HepG2 (cell line): Measurements from ENCODE around the gene AMBRA1. TPM values are rescaled to one million over a fixed set of nuclear protein-coding genes. Genes with fewer than 3 reads are reported as not detected.

Experiments
- ATAC-seq: fragments of 200-7000 bp; cut with Tn5 transposase; 3 replicates; pipeline ENCODE4 v1.9.1; 2020; ENCODE audit warnings: mild to moderate bottlenecking, moderate library complexity
- BruUV-seq: library from RNA; stranded (reverse); fragments of 400-500 nt; replicated peaks from 2 replicates; lab custom pipeline; 2021; lab: Mats Ljungman, UMichigan
- CTCF ChIA-PET: fragments of 300-600 bp; formaldehyde crosslinking; extraction: SDS; loops from one replicate; lab custom pipeline; 2021; ENCODE audit warnings: low total read pairs, inconsistent platforms, low intra/inter-chr PET ratio; lab: Yijun Ruan, JAX
- POLR2A ChIA-PET: fragments of 350-600 bp; sonication (Branson Sonifier 250); formaldehyde crosslinking; loops from one replicate; lab custom pipeline; 2020; ENCODE audit warnings: antibody characterized with exemption, inconsistent platforms; lab: Yijun Ruan, JAX
- DNase-seq: peaks from one replicate; pipeline ENCODE4 v3.0.0-alpha.2; 2015; ENCODE audit warnings: low spot score
- FAIRE-seq: peaks from 3 replicates; lab custom pipeline; 2011; peaks lifted over from hg19 to GRCh38; lab: Jason Lieb, UNC
- H2AFZ ChIP-seq: one replicate; pipeline ENCODE4 v1.6.1; 2011; ENCODE audit warnings: low read length, inconsistent platforms
- H3K27ac ChIP-seq: fragments of 300-600 bp; 3 replicates; pipeline ENCODE4 v1.8.0; 2011; ENCODE audit warnings: mixed run types, mild to moderate bottlenecking, mixed read lengths, low read length, inconsistent platforms; ENCODE audit not compliant: insufficient read depth; ENCODE audit errors: extremely low read length
- H3K27me3 ChIP-seq, 2 experiments: fragments of 200-600 bp in 1 of 2; 2 replicates in 1 of 2; 3 replicates in 1 of 2; pipeline versions ENCODE4 v1.6.0 to v1.8.0; 2011; ENCODE audit warnings: low read length in 2 of 2, mild to moderate bottlenecking in 2 of 2, moderate library complexity in 2 of 2, inconsistent platforms in 1 of 2; ENCODE audit not compliant: insufficient read depth in 2 of 2, control insufficient read depth in 1 of 2
- H3K36me3 ChIP-seq, 2 experiments: fragments of 200-600 bp in 1 of 2; replicated peaks in 1 of 2; 2 replicates in 1 of 2; 3 replicates in 1 of 2; pipeline versions ENCODE4 v1.5.1 to v1.8.0; 2011; ENCODE audit warnings: low read length in 2 of 2, inconsistent platforms in 1 of 2; ENCODE audit not compliant: insufficient read depth in 2 of 2, control insufficient read depth in 1 of 2
- H3K4me1 ChIP-seq: 2 replicates; pipeline ENCODE4 v1.5.1; 2012; ENCODE audit warnings: low read length, inconsistent platforms; ENCODE audit not compliant: insufficient read depth
- H3K4me2 ChIP-seq: 2 replicates; pipeline ENCODE4 v1.6.0; 2011; ENCODE audit warnings: low read depth, low read length, inconsistent platforms
- H3K4me3 ChIP-seq, 3 experiments: fragments of 200-600 bp in 1 of 3; sonication (generic), shearing (Covaris generic) in 1 of 3; replicated peaks in 1 of 3; 2 replicates each; pipeline ENCODE4 v1.5.1; 2011 to 2016; ENCODE audit warnings: low read length in 3 of 3, inconsistent platforms in 2 of 3, low read depth in 2 of 3, mild to moderate bottlenecking in 2 of 3, control low read depth in 1 of 3, mixed read lengths in 1 of 3; ENCODE audit not compliant: insufficient read depth in 1 of 3
- H3K79me2 ChIP-seq: one replicate; pipeline ENCODE4 v1.6.1; 2011; ENCODE audit warnings: low read length, inconsistent platforms; ENCODE audit not compliant: insufficient read depth
- H3K9ac ChIP-seq: 2 replicates; pipeline ENCODE4 v1.6.0; 2011; ENCODE audit warnings: mild to moderate bottlenecking, low read depth, low read length, inconsistent platforms; ENCODE audit not compliant: insufficient read depth
- H3K9me3 ChIP-seq: 2 replicates; pipeline ENCODE4 v1.5.1; 2012; ENCODE audit warnings: mild to moderate bottlenecking, low read length
- H4K20me1 ChIP-seq: 2 replicates; pipeline ENCODE4 v1.6.0; 2011; ENCODE audit warnings: inconsistent platforms, mild to moderate bottlenecking, low read length, moderate library complexity; ENCODE audit not compliant: insufficient read depth
- CBFB ChIP-seq: sonication (generic); formaldehyde crosslinking; IDR thresholded peaks from 2 replicates; pipeline ENCODE4 v1.4.0; 2020; ENCODE audit warnings: missing genetic modification reagents
- HNF4A ChIP-seq: sonication (generic); formaldehyde crosslinking; IDR thresholded peaks from 2 replicates; pipeline ENCODE4 v1.4.0; 2020; ENCODE audit warnings: missing genetic modification reagents
- HOXD1 ChIP-seq: sonication (generic); formaldehyde crosslinking; IDR thresholded peaks from 2 replicates; pipeline ENCODE4 v1.5.0; 2020; ENCODE audit warnings: missing genetic modification reagents
- IRF2 ChIP-seq: IDR thresholded peaks from 2 replicates; pipeline ENCODE4 v1.6.1; 2018; ENCODE audit warnings: missing genetic modification reagents, missing compliant biosample characterization
- JARID2 ChIP-seq: sonication (generic); formaldehyde crosslinking; IDR thresholded peaks from 2 replicates; pipeline ENCODE4 v1.8.1; 2023; ENCODE audit warnings: missing genetic modification reagents, inconsistent platforms; ENCODE audit not compliant: insufficient replicate concordance
- MYNN ChIP-seq: sonication (generic); formaldehyde crosslinking; IDR thresholded peaks from 2 replicates; pipeline ENCODE4 v1.4.0; 2020; ENCODE audit warnings: mild to moderate bottlenecking, low read depth, missing genetic modification reagents
- TARDBP ChIP-seq: sonication (generic); formaldehyde crosslinking; IDR thresholded peaks from 2 replicates; pipeline ENCODE4 v1.8.0; 2022; ENCODE audit warnings: mild to moderate bottlenecking, missing genetic modification reagents
- TGIF2 ChIP-seq: IDR thresholded peaks from 2 replicates; pipeline ENCODE4 v1.6.1; 2016; ENCODE audit warnings: control low read depth, missing compliant biosample characterization
- ZNF775 ChIP-seq: sonication (generic); formaldehyde crosslinking; IDR thresholded peaks from 2 replicates; pipeline ENCODE4 v1.4.0; 2020; ENCODE audit warnings: missing genetic modification reagents, mild to moderate bottlenecking, moderate library complexity, borderline replicate concordance
- ZNF841 ChIP-seq: sonication (generic); formaldehyde crosslinking; IDR thresholded peaks from 2 replicates; pipeline ENCODE4 v1.8.1; 2023; ENCODE audit warnings: missing genetic modification reagents, borderline replicate concordance
- in situ Hi-C: cut with HindIII; loops from 2 replicates; pipeline ENCODE4 v1.10.0; 2017; ENCODE audit warnings: low pct_unique_long_range_greater_than_20kb; ENCODE audit not compliant: extremely low pct_ligation_motif_present
- intact Hi-C: fragments of 100-400 bp; cut with micrococcal nuclease; formaldehyde crosslinking; loops from one replicate; pipeline ENCODE4 v1.10.0; 2022; ENCODE audit not compliant: unreplicated experiment
- polyA plus RNA-seq, 8 experiments: library from polyadenylated mRNA; depleted of rRNA in 3 of 8; stranded (reverse) in 7 of 8; unstranded in 1 of 8; fragments of >200 nt; fragmentation: Illumina TruSeq in 4 of 8; extraction: Trizol in 4 of 8; gene quantifications; 2 replicates each; pipeline versions ENCODE4 v1.2.1 to v1.2.3, GENCODE V29; 2011 to 2016; ENCODE audit warnings: low read depth in 4 of 8, missing spikeins in 1 of 8, mixed read lengths in 1 of 8; ENCODE audit not compliant: insufficient read depth in 1 of 8
- total RNA-seq, 5 experiments: library from RNA; depleted of rRNA; stranded (reverse); fragments of >200 nt; fragmentation: Illumina TruSeq; extraction: Trizol; gene quantifications; 2 replicates each; pipeline ENCODE4 v1.2.3, GENCODE V29; 2016; ENCODE audit warnings: low read depth in 1 of 5
- TF ChIP-seq, protein P1 (sequence below): sonication (generic); formaldehyde crosslinking; IDR thresholded peaks from 2 replicates; pipeline ENCODE4 v1.8.1; 2023; ENCODE audit warnings: mild to moderate bottlenecking, missing genetic modification reagents
- TF ChIP-seq, protein P2 (sequence below): sonication (generic); formaldehyde crosslinking; IDR thresholded peaks from 2 replicates; pipeline ENCODE4 v1.4.0; 2020; ENCODE audit warnings: mild to moderate bottlenecking, missing genetic modification reagents, borderline replicate concordance
- TF ChIP-seq, protein P3 (sequence below): sonication (generic); formaldehyde crosslinking; IDR thresholded peaks from 2 replicates; pipeline ENCODE4 v1.5.0; 2020; ENCODE audit warnings: mild to moderate bottlenecking, low read depth, missing genetic modification reagents, borderline replicate concordance
- TF ChIP-seq, protein P4 (sequence below): sonication (generic); formaldehyde crosslinking; IDR thresholded peaks from 2 replicates; pipeline ENCODE4 v1.4.0; 2020; ENCODE audit warnings: missing genetic modification reagents; ENCODE audit errors: not compliant biosample characterization
- TF ChIP-seq, protein P5 (sequence below): sonication (generic); formaldehyde crosslinking; IDR thresholded peaks from 2 replicates; pipeline ENCODE4 v1.4.0; 2020; ENCODE audit warnings: missing genetic modification reagents

AMBRA1 gene
- total and polyA plus RNA-seq, 2 of the 13 experiments (the other 11 are each of a cell fraction or from before 2014, with no cell fraction given): 15.7 to 26.0 TPM

DNA sequence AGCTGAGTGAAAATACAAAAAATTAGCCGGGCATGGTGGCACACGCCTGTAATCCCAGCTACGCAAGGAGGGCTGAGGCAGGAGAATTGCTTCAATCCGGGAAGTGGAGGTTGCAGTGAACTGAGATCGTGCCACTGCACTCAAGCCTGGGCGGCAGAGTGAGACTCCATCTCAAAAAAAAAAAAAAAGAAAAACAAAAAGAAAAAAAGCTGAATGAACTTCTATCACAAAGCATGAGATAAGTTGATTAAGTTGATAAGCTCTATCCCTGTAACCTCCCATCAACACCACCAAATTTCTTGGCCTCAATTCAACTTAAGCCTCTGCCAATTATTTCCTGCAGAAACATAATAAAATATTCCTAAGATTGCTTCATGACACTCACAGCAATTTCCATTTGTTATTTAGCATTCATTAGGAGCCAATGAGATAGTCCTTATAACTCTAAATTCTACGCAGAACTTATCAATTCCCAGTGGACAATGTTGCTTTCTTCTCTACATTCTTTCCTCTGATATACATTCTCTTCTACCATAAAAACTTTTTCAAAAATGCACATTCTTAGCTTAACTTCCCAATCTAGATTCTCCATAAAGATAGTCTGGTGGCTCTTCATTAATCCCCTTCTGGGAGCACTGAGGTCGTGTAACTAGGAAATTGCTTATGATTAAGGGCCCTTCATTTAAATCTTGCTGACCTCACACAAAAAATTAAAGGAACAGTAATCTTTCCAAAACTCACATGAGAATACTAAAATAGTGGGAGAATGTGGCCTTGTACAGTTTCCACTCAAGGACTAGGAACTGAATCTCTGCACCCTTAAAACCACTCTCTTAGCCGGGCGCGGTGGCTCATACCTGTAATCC, 2.9 kb downstream of the AMBRA1 start (continued):
- TF ChIP-seq, protein P1, sequence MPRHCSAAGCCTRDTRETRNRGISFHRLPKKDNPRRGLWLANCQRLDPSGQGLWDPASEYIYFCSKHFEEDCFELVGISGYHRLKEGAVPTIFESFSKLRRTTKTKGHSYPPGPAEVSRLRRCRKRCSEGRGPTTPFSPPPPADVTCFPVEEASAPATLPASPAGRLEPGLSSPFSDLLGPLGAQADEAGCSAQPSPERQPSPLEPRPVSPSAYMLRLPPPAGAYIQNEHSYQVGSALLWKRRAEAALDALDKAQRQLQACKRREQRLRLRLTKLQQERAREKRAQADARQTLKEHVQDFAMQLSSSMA (CRISPR knock-in tag): no peak
- peak; percentile 13; the same call in 1 of the 2 replicates for TF ChIP-seq IRF2 (CRISPR knock-in tag)

DNA sequence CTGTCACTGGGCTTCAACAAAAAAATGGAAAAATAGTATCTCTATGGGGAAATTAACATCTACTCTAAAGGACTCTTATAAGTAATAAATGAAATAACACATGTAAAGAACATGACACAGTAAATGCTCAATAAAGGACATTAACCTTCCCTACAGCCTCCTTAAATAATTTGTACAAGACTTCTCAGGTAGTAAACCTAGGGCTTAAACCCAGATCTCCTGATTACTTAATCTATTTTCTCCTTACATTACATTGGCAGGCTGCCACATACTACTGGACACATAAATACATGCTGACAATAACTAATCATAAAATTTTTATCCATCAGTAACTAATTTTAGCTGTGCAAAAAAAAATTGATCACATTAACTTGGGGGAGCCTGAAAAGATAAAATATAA, 4.9 kb downstream of the AMBRA1 start:
- ATAC-seq: no peak
- peaks cover 0 to 4% of the 10 kb centered on the region in 2 experiments; a peak in 1 of 5 replicates for H3K27me3 ChIP-seq
- no peak overlapping the region for H3K9ac ChIP-seq
- in situ Hi-C loops: no loop called here
- intact Hi-C loops: no loop called here
- no peaks in the 10 kb centered on the region for H3K9me3 ChIP-seq
- H2AFZ ChIP-seq: no peak overlapping the region
- ChIA-PET CTCF (no interaction called here), POLR2A (interaction anchor here (1.1 kb wide), 1 partner anchor 15 kb away, joined by 3 read pairs; no protein-coding TSS in a partner anchor)
- no peak overlapping the region for H3K27ac ChIP-seq
- no TSS peak for BruUV-seq
- no peak overlapping the region for H3K4me3 ChIP-seq
- H3K4me2 ChIP-seq: peak overlapping the region; percentile 45; the same call in 1 of the 2 replicates
- H4K20me1 ChIP-seq: peaks cover 29% of the 10 kb centered on the region
- H3K4me1 ChIP-seq: peaks cover 70% of the 10 kb centered on the region
- H3K79me2 ChIP-seq: peaks cover 85% of the 10 kb centered on the region
- FAIRE-seq: no peak
- H3K36me3 ChIP-seq: peaks cover 0 to 6% of the 10 kb centered on the region in 2 experiments; a peak in 1 of 5 replicates
- no peak for DNase-seq
- TF ChIP-seq TGIF2 (CRISPR knock-in tag): no peak
- TF ChIP-seq, protein P2, sequence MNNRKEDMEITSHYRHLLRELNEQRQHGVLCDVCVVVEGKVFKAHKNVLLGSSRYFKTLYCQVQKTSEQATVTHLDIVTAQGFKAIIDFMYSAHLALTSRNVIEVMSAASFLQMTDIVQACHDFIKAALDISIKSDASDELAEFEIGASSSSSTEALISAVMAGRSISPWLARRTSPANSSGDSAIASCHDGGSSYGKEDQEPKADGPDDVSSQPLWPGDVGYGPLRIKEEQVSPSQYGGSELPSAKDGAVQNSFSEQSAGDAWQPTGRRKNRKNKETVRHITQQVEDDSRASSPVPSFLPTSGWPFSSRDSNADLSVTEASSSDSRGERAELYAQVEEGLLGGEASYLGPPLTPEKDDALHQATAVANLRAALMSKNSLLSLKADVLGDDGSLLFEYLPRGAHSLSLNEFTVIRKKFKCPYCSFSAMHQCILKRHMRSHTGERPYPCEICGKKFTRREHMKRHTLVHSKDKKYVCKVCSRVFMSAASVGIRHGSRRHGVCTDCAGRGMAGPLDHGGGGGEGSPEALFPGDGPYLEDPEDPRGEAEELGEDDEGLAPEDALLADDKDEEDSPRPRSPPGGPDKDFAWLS: no peak
- no peak for TF ChIP-seq ZNF775 (CRISPR knock-in tag)
- TF ChIP-seq CBFB: no peak
- TF ChIP-seq, protein P3, sequence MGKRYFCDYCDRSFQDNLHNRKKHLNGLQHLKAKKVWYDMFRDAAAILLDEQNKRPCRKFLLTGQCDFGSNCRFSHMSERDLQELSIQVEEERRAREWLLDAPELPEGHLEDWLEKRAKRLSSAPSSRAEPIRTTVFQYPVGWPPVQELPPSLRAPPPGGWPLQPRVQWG (CRISPR knock-in tag): no peak
- TF ChIP-seq HOXD1: no peak
- TF ChIP-seq JARID2 (CRISPR knock-in tag): no peak
- TF ChIP-seq HNF4A (CRISPR knock-in tag): no peak
- no peak for TF ChIP-seq TARDBP (CRISPR knock-in tag)
- TF ChIP-seq, protein P4, sequence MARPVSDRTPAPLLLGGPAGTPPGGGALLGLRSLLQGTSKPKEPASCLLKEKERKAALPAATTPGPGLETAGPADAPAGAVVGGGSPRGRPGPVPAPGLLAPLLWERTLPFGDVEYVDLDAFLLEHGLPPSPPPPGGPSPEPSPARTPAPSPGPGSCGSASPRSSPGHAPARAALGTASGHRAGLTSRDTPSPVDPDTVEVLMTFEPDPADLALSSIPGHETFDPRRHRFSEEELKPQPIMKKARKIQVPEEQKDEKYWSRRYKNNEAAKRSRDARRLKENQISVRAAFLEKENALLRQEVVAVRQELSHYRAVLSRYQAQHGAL: no peak
- no peak for TF ChIP-seq ZNF841 (CRISPR knock-in tag)
- TF ChIP-seq, protein P5, sequence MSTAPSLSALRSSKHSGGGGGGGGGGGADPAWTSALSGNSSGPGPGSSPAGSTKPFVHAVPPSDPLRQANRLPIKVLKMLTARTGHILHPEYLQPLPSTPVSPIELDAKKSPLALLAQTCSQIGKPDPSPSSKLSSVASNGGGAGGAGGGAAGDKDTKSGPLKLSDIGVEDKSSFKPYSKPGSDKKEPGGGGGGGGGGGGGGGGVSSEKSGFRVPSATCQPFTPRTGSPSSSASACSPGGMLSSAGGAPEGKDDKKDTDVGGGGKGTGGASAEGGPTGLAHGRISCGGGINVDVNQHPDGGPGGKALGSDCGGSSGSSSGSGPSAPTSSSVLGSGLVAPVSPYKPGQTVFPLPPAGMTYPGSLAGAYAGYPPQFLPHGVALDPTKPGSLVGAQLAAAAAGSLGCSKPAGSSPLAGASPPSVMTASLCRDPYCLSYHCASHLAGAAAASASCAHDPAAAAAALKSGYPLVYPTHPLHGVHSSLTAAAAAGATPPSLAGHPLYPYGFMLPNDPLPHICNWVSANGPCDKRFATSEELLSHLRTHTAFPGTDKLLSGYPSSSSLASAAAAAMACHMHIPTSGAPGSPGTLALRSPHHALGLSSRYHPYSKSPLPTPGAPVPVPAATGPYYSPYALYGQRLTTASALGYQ (CRISPR knock-in tag): no peak
- no peak for TF ChIP-seq MYNN (CRISPR knock-in tag)
